WTC11 (cell line): ENCODE measurements around the gene CYLD. TPM values are rescaled to one million over a fixed set of nuclear protein-coding genes. Genes with fewer than 3 reads are reported as not detected.
A peak's percentile ranks its signal among the peaks of the same experiment; 100 is the strongest.

ENCODE experiments used
- ATAC-seq: fragments of 200-7000 bp; cut with Tn5 transposase; 2 replicates; pipeline ENCODE4 v1.10.0; 2021; ENCODE audit warnings: mild to moderate bottlenecking, moderate library complexity
- CTCF ChIA-PET: fragments of 300-600 bp; sonication (Branson Sonifier 250); formaldehyde crosslinking; loops from one replicate; lab custom pipeline; 2021; ENCODE audit warnings: antibody characterized with exemption; lab: Charles Lee
- POLR2A ChIA-PET: fragments of 350-600 bp; sonication (Branson Sonifier 250); formaldehyde crosslinking; loops from one replicate; lab custom pipeline; 2021; ENCODE audit warnings: antibody characterized with exemption; lab: Charles Lee
- DNase-seq: peaks from one replicate; pipeline ENCODE4 v3.0.0; 2021; ENCODE audit warnings: low spot score
- H3K27ac Mint-ChIP-seq: 2 replicates; pipeline ENCODE4 v1.8.0; 2021; ENCODE audit warnings: mixed read lengths
- H3K27me3 Mint-ChIP-seq: 2 replicates; pipeline ENCODE4 v1.8.0; 2021; ENCODE audit warnings: low read depth, mild to moderate bottlenecking, moderate library complexity, mixed read lengths
- H3K36me3 Mint-ChIP-seq: 2 replicates; pipeline ENCODE4 v1.8.0; 2021; ENCODE audit warnings: mixed read lengths
- H3K4me1 Mint-ChIP-seq: 2 replicates; pipeline ENCODE4 v1.8.0; 2022; ENCODE audit warnings: mixed read lengths
- H3K4me3 Mint-ChIP-seq: 2 replicates; pipeline ENCODE4 v1.8.0; 2021; ENCODE audit warnings: mild to moderate bottlenecking, moderate library complexity, mixed read lengths
- H3K9me3 Mint-ChIP-seq: 2 replicates; pipeline ENCODE4 v1.8.0; 2021; ENCODE audit warnings: mixed read lengths
- AR ChIP-seq: fragments of 250-450 bp; sonication (Bioruptor Pico); IDR thresholded peaks from 2 replicates; pipeline ENCODE4 v1.9.0; 2021; ENCODE audit warnings: mild to moderate bottlenecking
- ARID4B ChIP-seq: sonication (generic); formaldehyde crosslinking; IDR thresholded peaks from 2 replicates; pipeline ENCODE4 v1.8.0; 2023; ENCODE audit warnings: missing genetic modification reagents, mild to moderate bottlenecking, borderline replicate concordance
- ATF2 ChIP-seq: sonication (generic); formaldehyde crosslinking; IDR thresholded peaks from 2 replicates; pipeline ENCODE4 v1.8.1; 2022; ENCODE audit warnings: low read depth, missing genetic modification reagents, borderline replicate concordance
- CDX4 ChIP-seq: fragments of 250-450 bp; sonication (Bioruptor Pico); IDR thresholded peaks from 2 replicates; pipeline ENCODE4 v1.9.0; 2021; ENCODE audit warnings: moderate library complexity, mild to moderate bottlenecking, inconsistent platforms, borderline replicate concordance
- CREM ChIP-seq: sonication (generic); formaldehyde crosslinking; IDR thresholded peaks from 2 replicates; pipeline ENCODE4 v1.8.1; 2022; ENCODE audit warnings: mild to moderate bottlenecking, missing genetic modification reagents, moderate library complexity
- HMGA2 ChIP-seq: fragments of 250-450 bp; sonication (Bioruptor Pico); IDR thresholded peaks from 2 replicates; pipeline ENCODE4 v1.4.0; 2021; ENCODE audit warnings: mild to moderate bottlenecking, moderate library complexity
- HMGXB4 ChIP-seq: sonication (generic); formaldehyde crosslinking; IDR thresholded peaks from 2 replicates; pipeline ENCODE4 v1.8.1; 2023; ENCODE audit warnings: mild to moderate bottlenecking, moderate library complexity, missing genetic modification reagents
- IRF2 ChIP-seq: sonication (generic); formaldehyde crosslinking; IDR thresholded peaks from 2 replicates; pipeline ENCODE4 v1.8.0; 2022; ENCODE audit warnings: low read depth, missing genetic modification reagents, borderline replicate concordance
- MXD4 ChIP-seq: fragments of 250-450 bp; sonication (Bioruptor Pico); IDR thresholded peaks from 2 replicates; pipeline ENCODE4 v1.8.0; 2021; ENCODE audit warnings: mild to moderate bottlenecking, moderate library complexity, borderline replicate concordance
- NFATC4 ChIP-seq: fragments of 250-450 bp; sonication (Bioruptor Pico); IDR thresholded peaks from 2 replicates; pipeline ENCODE4 v1.9.0; 2021; ENCODE audit warnings: mild to moderate bottlenecking
- NFE2L1 ChIP-seq: sonication (generic); formaldehyde crosslinking; IDR thresholded peaks from 2 replicates; pipeline ENCODE4 v1.8.1; 2023; ENCODE audit warnings: missing genetic modification reagents
- NR1H2 ChIP-seq: sonication (generic); formaldehyde crosslinking; IDR thresholded peaks from 2 replicates; pipeline ENCODE4 v1.9.0; 2021; ENCODE audit warnings: mild to moderate bottlenecking, moderate library complexity, missing genetic modification reagents
- USF2 ChIP-seq: sonication (generic); formaldehyde crosslinking; IDR thresholded peaks from 2 replicates; pipeline ENCODE4 v1.8.1; 2023; ENCODE audit warnings: mild to moderate bottlenecking, missing genetic modification reagents, moderate library complexity
- ZBTB21 ChIP-seq: sonication (generic); formaldehyde crosslinking; IDR thresholded peaks from 2 replicates; pipeline ENCODE4 v1.8.1; 2023; ENCODE audit warnings: mild to moderate bottlenecking, missing genetic modification reagents, borderline replicate concordance
- ZNF121 ChIP-seq: sonication (generic); formaldehyde crosslinking; IDR thresholded peaks from 2 replicates; pipeline ENCODE4 v1.8.0; 2023; ENCODE audit warnings: missing genetic modification reagents
- ZNF219 ChIP-seq: sonication (generic); formaldehyde crosslinking; IDR thresholded peaks from 2 replicates; pipeline ENCODE4 v1.8.0; 2023; ENCODE audit warnings: missing genetic modification reagents, mild to moderate bottlenecking, borderline replicate concordance
- ZNF263 ChIP-seq: sonication (generic); formaldehyde crosslinking; IDR thresholded peaks from 2 replicates; pipeline ENCODE4 v1.8.1; 2022; ENCODE audit warnings: low read depth, mild to moderate bottlenecking, moderate library complexity, missing genetic modification reagents
- ZNF425 ChIP-seq: fragments of 250-450 bp; sonication (Bioruptor Pico); conservative IDR thresholded peaks from 2 replicates; pipeline ENCODE4 v1.9.0; 2021; ENCODE audit warnings: mild to moderate bottlenecking
- total RNA-seq: library from RNA; stranded (reverse); gene quantifications from 3 replicates; pipeline ENCODE4 v1.2.3, GENCODE V29; 2021

CYLD gene
- total RNA-seq, 1 experiment from 2014 or later = 10.8 TPM

- ATAC-seq = peak; percentile 43
- CTCF ChIA-PET = interaction anchor here (1.2 to 2.9 kb wide), 2 partner anchors 9 to 15 kb away, joined by 6 to 8 read pairs; no protein-coding TSS in a partner anchor
- no peaks in the 10 kb centered on the region for H3K36me3 Mint-ChIP-seq
- no peak overlapping the region for H3K4me3 Mint-ChIP-seq
- H3K27me3 Mint-ChIP-seq = no peaks in the 10 kb centered on the region
- peaks cover 3% of the 10 kb centered on the region for H3K4me1 Mint-ChIP-seq
- no peak overlapping the region for H3K27ac Mint-ChIP-seq
- peaks cover 17% of the 10 kb centered on the region for H3K9me3 Mint-ChIP-seq
- TF ChIP-seq USF2 (CRISPR knock-in tag) (no peak), ZNF425 (CRISPR knock-in tag) (no peak), MXD4 (CRISPR knock-in tag) (no peak), CDX4 (CRISPR knock-in tag) (no peak), ARID4B (CRISPR knock-in tag) (no peak), NFE2L1 (CRISPR knock-in tag) (no peak), ZNF263 (no peak), NR1H2 (CRISPR knock-in tag) (no peak), ZNF121 (CRISPR knock-in tag) (no peak), IRF2 (CRISPR knock-in tag) (no peak), CREM (CRISPR knock-in tag) (no peak), NFATC4 (CRISPR knock-in tag) (no peak), AR (CRISPR knock-in tag) (no peak), ZBTB21 (CRISPR knock-in tag) (no peak), ATF2 (CRISPR knock-in tag) (no peak), HMGXB4 (CRISPR knock-in tag) (no peak), HMGA2 (CRISPR knock-in tag) (no peak), ZNF219 (no peak)
- TF ChIP-seq, all 79 proteins: peak for 0
- POLR2A ChIA-PET = no interaction called here
- DNase-seq = no peak
These were observed 79.7 kb downstream of the CYLD start for GRCh38 chr16:50821586-50821985.
